ENCODE measurements around the gene CFAP97D1.

GRCh38 chr17:43768943-43769342 is 11.3 kb upstream of the CFAP97D1 start:
- TF ChIP-seq GATA3 (IDR thresholded peaks at IDR 0.05; ENCODE audit: low read depth, low read length) (no peak), GATA2 (IDR thresholded peaks at IDR 0.05; ENCODE audit: low read depth, low read length) (no peak)
